PC-3 (cell line): ENCODE data around the gene C19orf25. TPM values are rescaled to one million over a fixed set of nuclear protein-coding genes. Genes with fewer than 3 reads are reported as not detected.

Experiments
- ATAC-seq: fragments of 200-7000 bp; cut with Tn5 transposase; 2 replicates; pipeline ENCODE4 v1.9.1; 2020; ENCODE audit warnings: mild to moderate bottlenecking, moderate library complexity
- BruUV-seq: library from RNA; stranded (reverse); fragments of 400-500 nt; replicated peaks from 2 replicates; lab custom pipeline; 2021; lab: Mats Ljungman, UMichigan
- CTCF ChIA-PET: fragments of 300-600 bp; sonication (Branson Sonifier 250); formaldehyde crosslinking; loops from one replicate; lab custom pipeline; 2022; ENCODE audit warnings: antibody characterized with exemption; lab: Charles Lee
- POLR2A ChIA-PET: fragments of 300-600 bp; sonication (Branson Sonifier 250); formaldehyde crosslinking; loops from one replicate; lab custom pipeline; 2022; ENCODE audit warnings: antibody characterized with exemption; ENCODE audit not compliant: unreplicated experiment; lab: Charles Lee
- DNase-seq: peaks from one replicate; pipeline ENCODE4 v3.0.0-alpha.2; 2015
- H2AFZ ChIP-seq: fragments of 300-600 bp; sonication (generic); 2 replicates; pipeline ENCODE4 v1.6.0; 2016; ENCODE audit warnings: antibody characterized with exemption, low read length
- H3F3A ChIP-seq: fragments of 300-600 bp; sonication (generic); one replicate; pipeline ENCODE4 v1.6.0; 2017; ENCODE audit warnings: antibody characterized with exemption, low read length, control low read depth, mild to moderate bottlenecking; ENCODE audit not compliant: unreplicated experiment
- H3K27ac ChIP-seq: fragments of 300-600 bp; sonication (generic); 2 replicates; pipeline ENCODE4 v1.5.1; 2016; ENCODE audit warnings: mild to moderate bottlenecking, low read length
- H3K27me3 ChIP-seq: fragments of 300-600 bp; sonication (generic); 2 replicates; pipeline ENCODE4 v1.6.1; 2016; ENCODE audit warnings: low read length, mixed read lengths
- H3K36me3 ChIP-seq: fragments of 300-600 bp; sonication (generic); 2 replicates; pipeline ENCODE4 v1.6.1; 2016; ENCODE audit warnings: low read depth, mixed run types, low read length, mixed read lengths
- H3K4me1 ChIP-seq: fragments of 300-600 bp; sonication (generic); 2 replicates; pipeline ENCODE4 v1.5.1; 2016; ENCODE audit warnings: low read length; ENCODE audit not compliant: insufficient read depth
- H3K4me2 ChIP-seq: fragments of 300-600 bp; sonication (generic); 2 replicates; pipeline ENCODE4 v1.6.0; 2016; ENCODE audit warnings: low read length
- H3K4me3 ChIP-seq: fragments of 300-600 bp; sonication (generic); 2 replicates; pipeline ENCODE4 v1.5.1; 2016; ENCODE audit warnings: mild to moderate bottlenecking, low read length, mixed read lengths
- H3K79me2 ChIP-seq: fragments of 300-600 bp; sonication (generic); 2 replicates; pipeline ENCODE4 v1.6.1; 2017; ENCODE audit warnings: low read length, mixed read lengths
- H3K9ac ChIP-seq: fragments of 300-600 bp; sonication (generic); 2 replicates; pipeline ENCODE4 v1.6.0; 2016; ENCODE audit warnings: mild to moderate bottlenecking, low read length
- H3K9me2 ChIP-seq: fragments of 300-600 bp; sonication (generic); replicated peaks from 2 replicates; pipeline ENCODE4 v1.6.1; 2016; ENCODE audit warnings: mixed run types, low read length, mixed read lengths
- H3K9me3 ChIP-seq: fragments of 300-600 bp; sonication (generic); 2 replicates; pipeline ENCODE4 v1.6.1; 2016; ENCODE audit warnings: low read length, mixed read lengths
- H4K20me1 ChIP-seq: fragments of 300-600 bp; sonication (generic); 2 replicates; pipeline ENCODE4 v1.6.1; 2016; ENCODE audit warnings: low read length, mixed read lengths
- CTCF ChIP-seq: fragments of 300-600 bp; sonication (generic); conservative IDR thresholded peaks from 2 replicates; pipeline ENCODE4 v1.5.1; 2017; ENCODE audit warnings: antibody characterized with exemption, low read depth, mild to moderate bottlenecking, low read length
- EZH2 ChIP-seq: fragments of 300-600 bp; sonication (generic); IDR thresholded peaks from one replicate; pipeline ENCODE4 v1.6.1; 2017; ENCODE audit warnings: antibody characterized with exemption, mild to moderate bottlenecking, low read length; ENCODE audit not compliant: unreplicated experiment
- EZH2phosphoT487 ChIP-seq: fragments of 300-600 bp; sonication (generic); IDR thresholded peaks from 2 replicates; pipeline ENCODE4 v1.6.1; 2018; ENCODE audit warnings: mild to moderate bottlenecking, antibody characterized with exemption, low read length, borderline replicate concordance
- intact Hi-C: fragments of 100-400 bp; cut with micrococcal nuclease; formaldehyde crosslinking; loops from 2 replicates; pipeline ENCODE4 v1.9.0; 2023
- total RNA-seq: library from RNA; depleted of rRNA; stranded (reverse); fragments of >200 nt; gene quantifications from 2 replicates; pipeline ENCODE4 v1.2.3, GENCODE V29; 2014

The C19orf25 gene
- total RNA-seq, 1 experiment from 2014 or later, result 45.0 TPM

DNA sequence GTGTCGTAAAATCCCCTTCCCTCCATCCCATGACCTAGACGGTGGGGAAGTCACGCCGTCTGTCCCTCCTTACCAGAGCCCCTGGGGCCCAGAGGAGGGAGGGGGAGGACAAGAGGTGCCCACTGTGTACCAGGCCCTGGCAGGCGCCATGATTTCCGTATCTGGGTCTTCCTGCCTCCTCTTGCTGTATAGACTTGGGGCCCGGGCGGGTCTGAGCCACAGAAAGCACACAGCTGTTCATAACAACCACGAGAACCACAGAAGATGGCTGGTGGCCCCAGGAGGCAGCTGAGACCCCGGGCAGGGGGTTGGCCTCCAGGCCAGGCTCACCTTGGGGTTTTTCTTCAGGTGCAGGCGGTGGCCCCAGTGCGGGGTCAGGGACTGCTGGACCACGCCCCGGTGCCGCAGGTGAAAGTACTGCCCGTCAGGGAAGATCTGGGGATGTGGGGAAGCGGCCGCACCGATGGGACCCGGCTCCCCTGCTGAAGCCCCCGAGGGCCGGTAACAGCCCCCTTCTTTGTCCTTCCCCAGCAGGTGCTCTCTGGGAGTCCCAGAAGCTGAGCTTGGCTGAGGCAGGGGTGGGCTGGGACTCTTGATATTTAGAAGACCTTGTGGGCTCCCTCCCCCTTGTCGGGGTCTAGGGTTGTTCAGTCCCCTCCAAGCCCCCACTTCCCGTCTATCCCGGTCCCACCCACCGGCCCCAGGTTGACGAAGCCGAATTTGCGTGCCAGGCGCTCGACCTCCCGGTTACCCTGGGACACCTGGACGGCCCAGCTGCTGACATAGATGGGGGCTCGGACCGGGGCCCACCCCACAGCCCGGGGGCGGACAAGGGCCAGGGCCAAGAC lies 10.7 kb upstream of the C19orf25 start:
- CTCF ChIA-PET, result no interaction called here
- H3K79me2 ChIP-seq, result 0 out of 2 replicates have a peak, but pooled peaks cover 3% of the 10 kb centered on the region
- DNase-seq, result no peak
- peak overlapping the region; percentile 93 for H2AFZ ChIP-seq
- no peak overlapping the region for H3K27ac ChIP-seq
- H3K27me3 ChIP-seq, result no peaks in the 10 kb centered on the region
- intact Hi-C loops, result no loop called here
- H3K4me1 ChIP-seq, result peaks cover 12% of the 10 kb centered on the region
- no peaks in the 10 kb centered on the region for H3K9me3 ChIP-seq
- no peaks in the 10 kb centered on the region for H3K36me3 ChIP-seq
- H3F3A ChIP-seq, result no peaks in the 10 kb centered on the region
- no peaks in the 10 kb centered on the region for H3K9me2 ChIP-seq
- H3K4me2 ChIP-seq, result peak overlapping the region; percentile 92
- no peaks in the 10 kb centered on the region for H4K20me1 ChIP-seq
- ATAC-seq, result no peak
- peak overlapping the region; percentile 67 for H3K9ac ChIP-seq
- TF ChIP-seq EZH2 (no peak), CTCF (no peak), EZH2phosphoT487 (no peak)
- POLR2A ChIA-PET, result no interaction called here
- peak overlapping the region; percentile 76 for H3K4me3 ChIP-seq
- BruUV-seq, result TSS peak; percentile 83

DNA sequence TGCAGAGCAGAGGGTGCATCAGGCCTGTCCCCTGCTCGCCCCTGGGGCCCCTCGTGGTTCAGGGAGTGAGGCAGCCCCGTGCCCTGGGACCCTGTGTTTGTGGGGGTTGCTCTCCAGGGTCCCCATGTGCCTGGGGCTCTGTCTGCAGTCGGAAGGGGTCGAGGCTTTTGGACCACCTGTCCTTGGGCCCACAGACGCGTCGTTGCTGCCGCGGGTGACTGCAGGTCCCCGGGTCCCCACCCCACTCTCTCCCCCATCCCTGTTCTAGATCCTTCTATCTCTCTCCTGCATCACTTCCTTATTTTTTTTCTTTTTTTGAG lies 9.2 kb upstream of the C19orf25 start:
- CTCF ChIA-PET, result no interaction called here
- Histone ChIP-seq H4K20me1 (no peaks in the 10 kb centered on the region), H3K9me3 (no peaks in the 10 kb centered on the region), H3K4me3 (no peak overlapping the region), H2AFZ (no peak overlapping the region), H3F3A (no peaks in the 10 kb centered on the region), H3K4me2 (no peak overlapping the region), H3K9me2 (no peaks in the 10 kb centered on the region), H3K9ac (no peak overlapping the region), H3K36me3 (no peaks in the 10 kb centered on the region), H3K4me1 (peaks cover 12% of the 10 kb centered on the region), H3K79me2 (0 out of 2 replicates have a peak, but pooled peaks cover 3% of the 10 kb centered on the region), H3K27me3 (no peaks in the 10 kb centered on the region), H3K27ac (no peak overlapping the region)
- no TSS peak for BruUV-seq
- POLR2A ChIA-PET, result no interaction called here
- intact Hi-C loops, result no loop called here
- no peak for TF ChIP-seq EZH2
- TF ChIP-seq EZH2phosphoT487, result no peak
- no peak for TF ChIP-seq CTCF
- ATAC-seq, result no peak
- no peak for DNase-seq

DNA sequence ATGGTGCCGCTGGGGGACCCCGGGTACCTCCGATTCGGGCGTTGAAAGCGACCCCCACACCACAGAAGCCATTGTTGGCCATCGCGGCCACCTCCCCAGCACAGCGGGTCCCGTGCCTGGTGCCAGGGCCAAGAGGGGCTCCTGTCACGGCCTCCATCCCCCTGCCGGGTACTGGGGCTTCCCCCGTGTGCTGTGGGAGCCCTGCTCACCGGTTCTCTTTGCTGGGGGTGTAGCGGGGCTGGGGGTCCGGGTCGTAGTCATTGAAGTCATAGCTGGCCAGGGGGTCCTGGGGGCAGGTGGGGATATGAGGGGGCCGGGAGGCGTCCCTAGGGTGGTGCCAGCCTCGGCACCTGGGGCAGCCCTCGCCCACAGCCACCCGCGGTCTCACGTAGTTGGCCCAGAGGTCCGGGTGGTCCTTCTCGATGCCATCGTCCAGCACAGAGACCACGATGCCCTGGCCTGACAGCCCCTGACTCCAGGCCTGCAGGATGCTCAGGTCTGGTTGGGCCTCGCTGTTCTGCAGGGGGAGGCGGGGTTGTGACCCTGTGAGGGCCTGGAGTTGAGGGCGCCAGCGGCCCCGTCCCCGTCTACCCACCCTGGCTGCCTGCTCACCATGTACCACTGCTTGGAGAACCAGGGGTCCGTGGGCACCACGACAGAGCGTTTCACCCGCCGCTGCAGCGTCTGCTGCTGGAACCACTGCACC lies 8.7 kb upstream of the C19orf25 start:
- Histone ChIP-seq H3K9me2 (no peaks in the 10 kb centered on the region), H3K36me3 (no peaks in the 10 kb centered on the region), H3K4me3 (no peak overlapping the region), H3K9me3 (no peaks in the 10 kb centered on the region), H3K9ac (no peak overlapping the region), H3K27ac (no peak overlapping the region), H3K4me2 (no peak overlapping the region), H3K27me3 (no peaks in the 10 kb centered on the region), H3F3A (no peaks in the 10 kb centered on the region), H2AFZ (no peak overlapping the region), H3K4me1 (peaks cover 11% of the 10 kb centered on the region), H4K20me1 (no peaks in the 10 kb centered on the region), H3K79me2 (0 out of 2 replicates have a peak, but pooled peaks cover 3% of the 10 kb centered on the region)
- intact Hi-C loops, result no loop called here
- TF ChIP-seq CTCF, result no peak
- no peak for TF ChIP-seq EZH2
- TF ChIP-seq EZH2phosphoT487, result no peak
- no peak for ATAC-seq
- no peak for DNase-seq
- CTCF ChIA-PET, result no interaction called here
- no TSS peak for BruUV-seq
- POLR2A ChIA-PET, result no interaction called here
